Measurements from ENCODE around the gene RFX8.

The RFX8 gene

GRCh38 chr2:101399021-101399799 is 75.7 kb downstream of the RFX8 start:
- no peak overlapping the region for H3K4me3 ChIP-seq
- H3K4me1 ChIP-seq = no peaks in the 10 kb centered on the region
- no peaks in the 10 kb centered on the region for H3K36me3 ChIP-seq
- intact Hi-C loops (cut with DNase I; ENCODE audit: low total_unique reads) = no loop called here
- DNase-seq = no peak
- H3K9me3 ChIP-seq = no peaks in the 10 kb centered on the region
- TF ChIP-seq CTCF (IDR thresholded peaks at IDR 0.05) = no peak
- no peak overlapping the region for H3K27ac ChIP-seq
- H3K27me3 ChIP-seq = peaks cover 0 to 3% of the 10 kb centered on the region in 2 donors

DNA sequence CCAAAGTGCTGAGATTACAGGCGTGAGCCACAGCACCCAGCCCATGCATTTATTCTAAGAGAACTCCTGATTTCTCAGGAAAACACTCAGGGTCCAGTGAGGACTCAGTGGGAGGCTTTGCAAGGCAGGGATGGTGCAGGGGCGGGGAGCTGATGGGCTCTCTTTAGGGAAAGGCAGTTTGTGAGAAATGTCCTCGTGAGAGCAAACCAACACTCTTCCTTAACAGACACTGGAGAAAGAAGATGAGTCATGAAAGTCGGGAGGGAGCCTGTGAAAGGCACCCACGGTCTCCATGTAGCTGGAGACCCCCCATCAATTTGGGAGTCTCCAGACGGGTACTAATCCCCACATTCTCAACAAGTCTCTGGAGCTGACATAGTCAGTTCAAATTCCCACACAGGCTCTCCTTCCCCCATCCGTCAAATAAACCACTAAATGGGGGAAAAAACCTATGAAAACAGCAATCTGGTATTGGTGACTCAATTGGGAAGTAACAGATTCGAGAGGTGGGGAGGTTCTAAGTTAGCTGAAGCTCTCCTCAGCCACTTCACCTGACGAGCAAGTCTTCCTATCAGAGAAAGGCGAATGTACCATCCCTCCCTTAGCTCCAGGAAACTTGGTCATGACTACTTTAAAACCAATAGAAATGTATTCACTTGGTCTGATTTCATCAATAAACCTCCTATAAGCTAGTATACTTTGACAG is 76.6 kb downstream of the RFX8 start:
- Histone ChIP-seq H3K9me3 (no peaks in the 10 kb centered on the region), H3K27ac (no peak overlapping the region), H3K4me1 (no peaks in the 10 kb centered on the region), H3K27me3 (peaks cover 0 to 3% of the 10 kb centered on the region in 2 donors), H3K36me3 (no peaks in the 10 kb centered on the region), H3K4me3 (no peak overlapping the region)
- no peak for DNase-seq
- intact Hi-C loops (cut with DNase I; ENCODE audit: low total_unique reads) = no loop called here
- TF ChIP-seq CTCF (IDR thresholded peaks at IDR 0.05) = no peak

DNA sequence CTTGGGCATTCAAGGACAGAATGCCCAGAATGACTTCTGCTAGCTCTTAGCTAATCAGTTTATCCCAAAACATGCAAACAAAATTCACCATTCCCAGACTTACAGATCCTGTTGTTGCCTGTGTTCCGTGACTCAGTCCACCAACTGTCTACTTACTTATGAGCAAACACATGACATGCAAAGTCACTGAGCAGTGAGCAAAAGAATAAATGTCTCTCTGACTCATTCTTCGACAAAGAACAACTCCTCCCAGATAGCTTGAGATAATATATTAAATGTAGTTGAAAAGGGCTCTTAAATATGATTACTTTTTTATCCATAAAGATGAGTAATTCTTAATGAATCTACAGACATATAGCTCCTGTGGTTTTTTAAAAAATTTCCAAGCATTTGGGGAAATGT is 78.6 kb downstream of the RFX8 start:
- no peaks in the 10 kb centered on the region for H3K36me3 ChIP-seq
- no peaks in the 10 kb centered on the region for H3K9me3 ChIP-seq
- no peak overlapping the region for H3K4me3 ChIP-seq
- TF ChIP-seq CTCF (IDR thresholded peaks at IDR 0.05) = no peak
- no peak overlapping the region for H3K27ac ChIP-seq
- intact Hi-C loops (cut with DNase I; ENCODE audit: low total_unique reads) = no loop called here
- DNase-seq = no peak
- H3K4me1 ChIP-seq = no peaks in the 10 kb centered on the region
- peaks cover 0 to 4% of the 10 kb centered on the region in 2 donors for H3K27me3 ChIP-seq

DNA sequence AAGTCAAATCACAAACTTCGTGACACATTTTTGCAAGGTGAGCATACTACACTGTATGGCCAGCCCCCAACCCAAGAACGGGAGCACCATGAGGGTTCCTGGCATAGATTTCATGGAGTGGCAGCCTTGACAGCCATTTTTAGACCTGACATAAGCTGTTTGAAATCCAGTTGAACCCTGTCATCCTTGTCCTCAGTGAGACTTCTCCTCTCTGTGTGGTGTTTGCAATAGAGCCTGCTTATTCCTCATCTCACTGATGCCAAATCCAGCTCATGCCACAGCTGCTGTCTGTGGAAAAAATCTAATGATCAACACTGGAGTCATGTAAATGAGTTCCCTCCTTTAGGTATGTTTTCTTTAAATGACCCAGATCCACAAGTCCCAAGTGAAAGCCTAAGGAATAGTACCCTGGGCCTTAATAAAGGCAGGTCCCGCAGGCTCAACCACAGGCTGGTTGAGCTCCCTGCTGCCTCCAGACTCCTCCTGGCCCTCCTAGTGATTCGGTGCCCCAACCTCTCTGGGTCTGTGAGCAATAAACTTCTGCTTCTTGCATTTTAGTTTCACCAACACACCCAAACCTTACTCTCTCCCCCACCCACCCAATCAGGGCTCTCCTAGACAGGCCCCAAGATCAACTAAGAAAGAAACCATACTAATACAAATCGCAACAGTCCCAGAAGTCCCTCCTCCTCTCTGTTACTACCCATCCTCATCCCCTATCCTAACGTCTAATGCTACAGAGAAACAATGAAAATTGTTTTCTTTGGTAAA is 79.2 kb downstream of the RFX8 start:
- no peak for DNase-seq
- intact Hi-C loops (cut with DNase I; ENCODE audit: low total_unique reads) = no loop called here
- no peaks in the 10 kb centered on the region for H3K36me3 ChIP-seq
- H3K27me3 ChIP-seq = peaks cover 0 to 7% of the 10 kb centered on the region in 2 donors
- H3K9me3 ChIP-seq = no peaks in the 10 kb centered on the region
- no peak for TF ChIP-seq CTCF (IDR thresholded peaks at IDR 0.05)
- H3K4me1 ChIP-seq = no peaks in the 10 kb centered on the region
- no peak overlapping the region for H3K4me3 ChIP-seq
- no peak overlapping the region for H3K27ac ChIP-seq

GRCh38 chr2:101388232-101388631 is 86.7 kb downstream of the RFX8 start:
- intact Hi-C loops (cut with DNase I; ENCODE audit: low total_unique reads) = no loop called here
- H3K4me3 ChIP-seq = no peak overlapping the region
- no peak for DNase-seq
- H3K4me1 ChIP-seq = peaks cover 0 to 17% (median 13%) of the 10 kb centered on the region in 4 donors
- H3K27ac ChIP-seq = no peak overlapping the region
- peaks cover 0 to 62% of the 10 kb centered on the region in 2 donors for H3K27me3 ChIP-seq
- H3K36me3 ChIP-seq = no peaks in the 10 kb centered on the region
- no peaks in the 10 kb centered on the region for H3K9me3 ChIP-seq
- no peak for TF ChIP-seq CTCF (IDR thresholded peaks at IDR 0.05)

Measured in tibial artery (tissue), 4 donors.